B cell (primary cell): Measurements from ENCODE around the gene CCNA1.

Experiments used
- EZH2 ChIP-seq: IDR thresholded peaks from 2 replicates; pipeline ENCODE4 v1.6.1; 2012; ENCODE audit warnings: borderline replicate concordance, low read depth, mild to moderate bottlenecking, moderate library complexity, low read length; ENCODE audit not compliant: insufficient read depth, poor library complexity, severe bottlenecking
- TF ChIP-seq, protein P1 (sequence below): fragments of 200-600 bp; IDR thresholded peaks from one replicate; pipeline ENCODE4 v1.8.0; 2022; ENCODE audit warnings: antibody characterized with exemption, mild to moderate bottlenecking

DNA sequence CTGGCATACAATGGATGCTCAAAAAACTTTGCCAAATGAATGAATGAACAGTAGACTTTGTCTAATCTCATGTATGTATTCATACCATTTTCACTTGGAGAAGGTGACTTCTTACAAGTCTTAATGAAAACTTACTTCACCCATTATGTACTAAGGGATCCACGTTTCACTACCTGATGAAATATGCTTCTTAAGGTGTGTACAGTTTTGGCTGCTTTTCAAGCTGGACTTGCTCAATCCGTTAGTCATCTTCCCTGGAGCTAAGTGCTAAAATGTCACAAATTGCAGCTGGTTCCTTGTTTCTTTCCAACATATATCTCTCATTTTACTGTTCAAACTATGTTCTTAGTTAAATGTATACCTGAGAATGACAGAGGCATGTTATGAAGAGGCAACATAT lies 4.2 kb upstream of the CCNA1 start:
- TF ChIP-seq, protein P1, sequence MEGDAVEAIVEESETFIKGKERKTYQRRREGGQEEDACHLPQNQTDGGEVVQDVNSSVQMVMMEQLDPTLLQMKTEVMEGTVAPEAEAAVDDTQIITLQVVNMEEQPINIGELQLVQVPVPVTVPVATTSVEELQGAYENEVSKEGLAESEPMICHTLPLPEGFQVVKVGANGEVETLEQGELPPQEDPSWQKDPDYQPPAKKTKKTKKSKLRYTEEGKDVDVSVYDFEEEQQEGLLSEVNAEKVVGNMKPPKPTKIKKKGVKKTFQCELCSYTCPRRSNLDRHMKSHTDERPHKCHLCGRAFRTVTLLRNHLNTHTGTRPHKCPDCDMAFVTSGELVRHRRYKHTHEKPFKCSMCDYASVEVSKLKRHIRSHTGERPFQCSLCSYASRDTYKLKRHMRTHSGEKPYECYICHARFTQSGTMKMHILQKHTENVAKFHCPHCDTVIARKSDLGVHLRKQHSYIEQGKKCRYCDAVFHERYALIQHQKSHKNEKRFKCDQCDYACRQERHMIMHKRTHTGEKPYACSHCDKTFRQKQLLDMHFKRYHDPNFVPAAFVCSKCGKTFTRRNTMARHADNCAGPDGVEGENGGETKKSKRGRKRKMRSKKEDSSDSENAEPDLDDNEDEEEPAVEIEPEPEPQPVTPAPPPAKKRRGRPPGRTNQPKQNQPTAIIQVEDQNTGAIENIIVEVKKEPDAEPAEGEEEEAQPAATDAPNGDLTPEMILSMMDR = no peak
- no peak for TF ChIP-seq EZH2
